ENCODE data around the gene LRP1B.

GRCh38 chr2:140424471-140424870, 1706.3 kb downstream of the LRP1B start:
- TF ChIP-seq USF1 (IDR thresholded peaks at IDR 0.05) (no peak), EP300 (IDR thresholded peaks at IDR 0.05; ENCODE audit: borderline replicate concordance) (no peak), CREB1 (IDR thresholded peaks at IDR 0.05; ENCODE audit: low read depth) (no peak), RAD21 (IDR thresholded peaks at IDR 0.05; ENCODE audit: low read depth) (no peak), YY1 (IDR thresholded peaks at IDR 0.05; ENCODE audit: low read depth) (no peak), CEBPB (IDR thresholded peaks at IDR 0.05) (no peak), TAF1 (IDR thresholded peaks at IDR 0.05; ENCODE audit: low read depth) (no peak)

Measured in Ishikawa (cell line).